Measurements from ENCODE around the gene CCT8. TPM values are rescaled to one million over a fixed set of nuclear protein-coding genes. Genes with fewer than 3 reads are reported as not detected.

Gene CCT8
- polyA plus RNA-seq, 1 experiment: 71.6 TPM

GRCh38 chr21:29053656-29054055 is 19.8 kb downstream of the CCT8 start:
- POLR2A ChIA-PET: no interaction called here
- CTCF ChIA-PET: interaction anchor here (0.6 kb wide), 1 partner anchor 26 kb away, joined by 3 read pairs; no protein-coding TSS in a partner anchor

GRCh38 chr21:29053011-29053553 is 20.4 kb downstream of the CCT8 start:
- H3K27me3 ChIP-seq (ENCODE audit: control insufficient read depth, insufficient read depth, low read length): no peaks in the 10 kb centered on the region
- ChIA-PET CTCF (interaction anchor here (0.6 kb wide), 1 partner anchor 25 kb away, joined by 3 read pairs; no protein-coding TSS in a partner anchor), POLR2A (no interaction called here)
- no peak overlapping the region for H3K4me3 ChIP-seq (ENCODE audit: low read depth, low read length)
- no peak for DNase-seq (ENCODE audit: low read depth)
- TF ChIP-seq CTCF (IDR thresholded peaks at IDR 0.05; ENCODE audit: insufficient read depth, low read depth, low read length): no peak
- H3K36me3 ChIP-seq (ENCODE audit: control insufficient read depth, insufficient read depth, low read length): peaks cover 7% of the 10 kb centered on the region

More at GRCh38 chr21:29053656-29054055, 19.8 kb downstream of the CCT8 start:
- H3K36me3 ChIP-seq (ENCODE audit: control insufficient read depth, insufficient read depth, low read length): peaks cover 9% of the 10 kb centered on the region
- DNase-seq (ENCODE audit: low read depth): no peak
- H3K4me3 ChIP-seq (ENCODE audit: low read depth, low read length): no peak overlapping the region
- TF ChIP-seq CTCF (IDR thresholded peaks at IDR 0.05; ENCODE audit: insufficient read depth, low read depth, low read length): no peak
- H3K27me3 ChIP-seq (ENCODE audit: control insufficient read depth, insufficient read depth, low read length): no peaks in the 10 kb centered on the region

GRCh38 chr21:29052224-29052623 is 21.2 kb downstream of the CCT8 start:
- TF ChIP-seq CTCF (IDR thresholded peaks at IDR 0.05; ENCODE audit: insufficient read depth, low read depth, low read length): no peak

GRCh38 chr21:29034678-29035077 is 38.8 kb downstream of the CCT8 start:
- ChIA-PET POLR2A (no interaction called here), CTCF (no interaction called here)
- DNase-seq (ENCODE audit: low read depth): no peak
- TF ChIP-seq CTCF (IDR thresholded peaks at IDR 0.05; ENCODE audit: insufficient read depth, low read depth, low read length): no peak
- H3K36me3 ChIP-seq (ENCODE audit: control insufficient read depth, insufficient read depth, low read length): peaks cover 9% of the 10 kb centered on the region
- H3K4me3 ChIP-seq (ENCODE audit: low read depth, low read length): no peak overlapping the region
- no peaks in the 10 kb centered on the region for H3K27me3 ChIP-seq (ENCODE audit: control insufficient read depth, insufficient read depth, low read length)

More at GRCh38 chr21:29052224-29052623, 21.2 kb downstream of the CCT8 start:
- no peaks in the 10 kb centered on the region for H3K27me3 ChIP-seq (ENCODE audit: control insufficient read depth, insufficient read depth, low read length)
- ChIA-PET POLR2A (no interaction called here), CTCF (interaction anchor here (0.6 kb wide), 1 partner anchor 712 kb away, joined by 3 read pairs; no protein-coding TSS in a partner anchor)
- peaks cover 6% of the 10 kb centered on the region for H3K36me3 ChIP-seq (ENCODE audit: control insufficient read depth, insufficient read depth, low read length)
- no peak overlapping the region for H3K4me3 ChIP-seq (ENCODE audit: low read depth, low read length)
- no peak for DNase-seq (ENCODE audit: low read depth)

- POLR2A ChIA-PET: no interaction called here
- no peak for TF ChIP-seq CTCF (IDR thresholded peaks at IDR 0.05; ENCODE audit: insufficient read depth, low read depth, low read length)
- Histone ChIP-seq H3K36me3 (ENCODE audit: control insufficient read depth, insufficient read depth, low read length) (peaks cover 9% of the 10 kb centered on the region), H3K27me3 (ENCODE audit: control insufficient read depth, insufficient read depth, low read length) (no peaks in the 10 kb centered on the region), H3K4me3 (ENCODE audit: low read depth, low read length) (no peak overlapping the region)
- DNase-seq (ENCODE audit: low read depth): no peak
- CTCF ChIA-PET: interaction anchor here (0.6 kb wide), 1 partner anchor 9 kb away, joined by 4 read pairs; no protein-coding TSS in a partner anchor
Observed at GRCh38 chr21:29033871-29034270, 39.6 kb downstream of the CCT8 start.
